HepG2 (cell line): ENCODE data around the gene RMI2. TPM values are rescaled to one million over a fixed set of nuclear protein-coding genes. Genes with fewer than 3 reads are reported as not detected.

Experiments used
- ARNT ChIP-seq: fragments of 450-650 bp; IDR thresholded peaks from 2 replicates; pipeline ENCODE4 v1.6.1; 2017
- CBX1 ChIP-seq: IDR thresholded peaks from one replicate; pipeline ENCODE4 v1.6.1; 2016; ENCODE audit warnings: antibody characterized with exemption, low read depth
- CREB1 ChIP-seq, 2 experiments: fragments of 450-650 bp in 1 of 2; IDR thresholded peaks; 2 replicates each; pipeline ENCODE4 v1.6.1; 2016 to 2017; ENCODE audit warnings: control low read depth in 1 of 2, mild to moderate bottlenecking in 1 of 2, missing compliant biosample characterization in 1 of 2, missing genetic modification characterization in 1 of 2
- FIP1L1 ChIP-seq: fragments of 200-400 bp; formaldehyde crosslinking; IDR thresholded peaks from 2 replicates; pipeline ENCODE4 v1.6.1; 2018; ENCODE audit warnings: low read depth, mild to moderate bottlenecking, low read length, moderate library complexity, borderline replicate concordance; ENCODE audit not compliant: insufficient read depth
- MED8 ChIP-seq: sonication (generic); formaldehyde crosslinking; IDR thresholded peaks from 2 replicates; pipeline ENCODE4 v1.8.1; 2023; ENCODE audit warnings: mild to moderate bottlenecking, missing genetic modification reagents; ENCODE audit not compliant: insufficient replicate concordance
- MYNN ChIP-seq: sonication (generic); formaldehyde crosslinking; IDR thresholded peaks from 2 replicates; pipeline ENCODE4 v1.4.0; 2020; ENCODE audit warnings: mild to moderate bottlenecking, low read depth, missing genetic modification reagents
- SKI ChIP-seq: fragments of 450-650 bp; IDR thresholded peaks from one replicate; pipeline ENCODE4 v1.6.1; 2018; ENCODE audit warnings: mild to moderate bottlenecking; ENCODE audit not compliant: partially characterized antibody
- SMAD3 ChIP-seq: sonication (generic); formaldehyde crosslinking; IDR thresholded peaks from 2 replicates; pipeline ENCODE4 v1.4.0; 2020; ENCODE audit warnings: missing genetic modification reagents
- XBP1 ChIP-seq: sonication (generic); formaldehyde crosslinking; IDR thresholded peaks from 2 replicates; pipeline ENCODE4 v1.5.0; 2020; ENCODE audit warnings: missing genetic modification reagents
- ZNF180 ChIP-seq: sonication (generic); formaldehyde crosslinking; IDR thresholded peaks from 2 replicates; pipeline ENCODE4 v1.4.0; 2020; ENCODE audit warnings: low read depth, missing genetic modification reagents, borderline replicate concordance
- ZNF614 ChIP-seq: IDR thresholded peaks from 2 replicates; pipeline ENCODE4 v1.6.1; 2018; ENCODE audit warnings: missing biosample characterization, missing genetic modification reagents, inconsistent platforms, borderline replicate concordance
- ZNF619 ChIP-seq: sonication (generic); formaldehyde crosslinking; IDR thresholded peaks from 2 replicates; pipeline ENCODE4 v1.4.0; 2020; ENCODE audit warnings: mild to moderate bottlenecking, missing genetic modification reagents
- ZNF83 ChIP-seq: sonication (generic); formaldehyde crosslinking; IDR thresholded peaks from 2 replicates; pipeline ENCODE4 v1.4.0; 2020; ENCODE audit warnings: missing genetic modification reagents, mild to moderate bottlenecking, borderline replicate concordance
- ZNF839 ChIP-seq: sonication (generic); formaldehyde crosslinking; IDR thresholded peaks from 2 replicates; pipeline ENCODE4 v1.4.0; 2020; ENCODE audit warnings: missing genetic modification reagents, mild to moderate bottlenecking, borderline replicate concordance
- polyA plus RNA-seq, 8 experiments: library from polyadenylated mRNA; depleted of rRNA in 3 of 8; stranded (reverse) in 7 of 8; unstranded in 1 of 8; fragments of >200 nt; fragmentation: Illumina TruSeq in 4 of 8; extraction: Trizol in 4 of 8; gene quantifications; 2 replicates each; pipeline versions ENCODE4 v1.2.1 to v1.2.3, GENCODE V29; 2011 to 2016; ENCODE audit warnings: low read depth in 4 of 8, missing spikeins in 1 of 8, mixed read lengths in 1 of 8; ENCODE audit not compliant: insufficient read depth in 1 of 8
- total RNA-seq, 5 experiments: library from RNA; depleted of rRNA; stranded (reverse); fragments of >200 nt; fragmentation: Illumina TruSeq; extraction: Trizol; gene quantifications; 2 replicates each; pipeline ENCODE4 v1.2.3, GENCODE V29; 2016; ENCODE audit warnings: low read depth in 1 of 5
- TF ChIP-seq, protein P1 (sequence below): sonication (generic); formaldehyde crosslinking; IDR thresholded peaks from 2 replicates; pipeline ENCODE4 v1.4.0; 2020; ENCODE audit warnings: missing genetic modification reagents
- TF ChIP-seq, protein P2 (sequence below): sonication (generic); formaldehyde crosslinking; IDR thresholded peaks from 2 replicates; pipeline ENCODE4 v1.8.0; 2022; ENCODE audit warnings: mild to moderate bottlenecking, missing genetic modification reagents, moderate library complexity
- TF ChIP-seq, protein P3 (sequence below): IDR thresholded peaks from 2 replicates; pipeline ENCODE4 v1.6.1; 2016
- TF ChIP-seq, protein P4 (sequence below): sonication (generic); formaldehyde crosslinking; IDR thresholded peaks from 2 replicates; pipeline ENCODE4 v1.4.0; 2020; ENCODE audit warnings: missing genetic modification reagents
- TF ChIP-seq, protein P5 (sequence below): sonication (generic); formaldehyde crosslinking; IDR thresholded peaks from 2 replicates; pipeline ENCODE4 v1.5.0; 2020; ENCODE audit warnings: missing genetic modification reagents
- TF ChIP-seq, protein P6 (sequence below): sonication (generic); formaldehyde crosslinking; IDR thresholded peaks from 2 replicates; pipeline ENCODE4 v1.4.0; 2020; ENCODE audit warnings: missing genetic modification reagents; ENCODE audit errors: not compliant biosample characterization

Gene RMI2
- total and polyA plus RNA-seq, 2 of the 13 experiments (the other 11 are each of a cell fraction or from before 2014, with no cell fraction given) = 24.5 to 55.7 TPM

DNA sequence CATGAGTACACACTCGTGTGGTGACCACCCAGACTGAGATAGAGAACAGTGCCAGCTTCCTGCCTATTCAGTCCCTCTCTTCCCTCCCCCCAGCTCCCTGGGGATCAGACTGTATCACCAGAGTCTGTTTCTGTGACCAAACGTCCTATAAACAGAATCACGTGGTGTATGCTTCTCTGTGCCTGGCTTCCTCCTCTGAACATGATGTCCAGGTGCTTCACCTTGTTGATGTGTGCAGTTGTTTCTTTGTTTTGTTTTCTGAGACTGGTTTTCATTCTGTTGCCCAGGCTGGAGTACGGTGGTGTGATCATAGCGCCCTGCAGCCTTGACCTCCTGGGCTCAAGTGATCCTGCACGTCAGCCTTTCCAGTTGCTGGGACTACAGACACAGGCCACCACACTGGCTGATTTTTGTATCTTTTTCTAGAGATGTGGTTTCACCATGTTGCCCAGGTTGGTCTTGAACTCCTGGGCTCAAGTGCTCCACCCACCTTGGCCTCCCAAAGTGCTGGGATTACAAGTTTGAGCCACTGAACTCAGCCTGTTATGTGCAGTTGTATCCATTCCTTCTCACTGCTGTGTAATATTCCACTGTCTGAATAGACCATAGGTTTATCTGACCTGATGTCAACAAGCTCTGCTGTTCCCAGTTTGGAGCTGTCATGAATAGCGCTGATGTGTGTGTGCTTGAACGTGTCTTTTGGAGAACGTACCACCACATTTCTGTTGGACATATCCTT lies 35.2 kb upstream of the RMI2 start (continued):
- TF ChIP-seq ZNF839 (CRISPR knock-in tag) (no peak), CBX1 (peak; percentile 88), SMAD3 (CRISPR knock-in tag) (no peak), FIP1L1 (no peak), ZNF619 (CRISPR knock-in tag) (no peak), MED8 (CRISPR knock-in tag) (no peak), ZNF83 (CRISPR knock-in tag) (peak; percentile 17; the same call in 1 of the 2 replicates), SKI (peak; percentile 91), ZNF180 (CRISPR knock-in tag) (no peak), XBP1 (CRISPR knock-in tag) (no peak; the same call in 1 of the 2 replicates), CREB1 (IDR thresholded peaks at IDR 0.05) (peak; percentile 76), CREB1 (CRISPR knock-in tag; IDR thresholded peaks at IDR 0.05) (no peak), ARNT (no peak), MYNN (CRISPR knock-in tag) (no peak), ZNF614 (0 out of 2 replicates have a peak, but pooled peaks have one; percentile 57)
- TF ChIP-seq, protein P1, sequence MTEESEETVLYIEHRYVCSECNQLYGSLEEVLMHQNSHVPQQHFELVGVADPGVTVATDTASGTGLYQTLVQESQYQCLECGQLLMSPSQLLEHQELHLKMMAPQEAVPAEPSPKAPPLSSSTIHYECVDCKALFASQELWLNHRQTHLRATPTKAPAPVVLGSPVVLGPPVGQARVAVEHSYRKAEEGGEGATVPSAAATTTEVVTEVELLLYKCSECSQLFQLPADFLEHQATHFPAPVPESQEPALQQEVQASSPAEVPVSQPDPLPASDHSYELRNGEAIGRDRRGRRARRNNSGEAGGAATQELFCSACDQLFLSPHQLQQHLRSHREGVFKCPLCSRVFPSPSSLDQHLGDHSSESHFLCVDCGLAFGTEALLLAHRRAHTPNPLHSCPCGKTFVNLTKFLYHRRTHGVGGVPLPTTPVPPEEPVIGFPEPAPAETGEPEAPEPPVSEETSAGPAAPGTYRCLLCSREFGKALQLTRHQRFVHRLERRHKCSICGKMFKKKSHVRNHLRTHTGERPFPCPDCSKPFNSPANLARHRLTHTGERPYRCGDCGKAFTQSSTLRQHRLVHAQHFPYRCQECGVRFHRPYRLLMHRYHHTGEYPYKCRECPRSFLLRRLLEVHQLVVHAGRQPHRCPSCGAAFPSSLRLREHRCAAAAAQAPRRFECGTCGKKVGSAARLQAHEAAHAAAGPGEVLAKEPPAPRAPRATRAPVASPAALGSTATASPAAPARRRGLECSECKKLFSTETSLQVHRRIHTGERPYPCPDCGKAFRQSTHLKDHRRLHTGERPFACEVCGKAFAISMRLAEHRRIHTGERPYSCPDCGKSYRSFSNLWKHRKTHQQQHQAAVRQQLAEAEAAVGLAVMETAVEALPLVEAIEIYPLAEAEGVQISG = peak; percentile 69
- TF ChIP-seq, protein P2, sequence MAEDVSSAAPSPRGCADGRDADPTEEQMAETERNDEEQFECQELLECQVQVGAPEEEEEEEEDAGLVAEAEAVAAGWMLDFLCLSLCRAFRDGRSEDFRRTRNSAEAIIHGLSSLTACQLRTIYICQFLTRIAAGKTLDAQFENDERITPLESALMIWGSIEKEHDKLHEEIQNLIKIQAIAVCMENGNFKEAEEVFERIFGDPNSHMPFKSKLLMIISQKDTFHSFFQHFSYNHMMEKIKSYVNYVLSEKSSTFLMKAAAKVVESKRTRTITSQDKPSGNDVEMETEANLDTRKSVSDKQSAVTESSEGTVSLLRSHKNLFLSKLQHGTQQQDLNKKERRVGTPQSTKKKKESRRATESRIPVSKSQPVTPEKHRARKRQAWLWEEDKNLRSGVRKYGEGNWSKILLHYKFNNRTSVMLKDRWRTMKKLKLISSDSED = no peak
- TF ChIP-seq, protein P3, sequence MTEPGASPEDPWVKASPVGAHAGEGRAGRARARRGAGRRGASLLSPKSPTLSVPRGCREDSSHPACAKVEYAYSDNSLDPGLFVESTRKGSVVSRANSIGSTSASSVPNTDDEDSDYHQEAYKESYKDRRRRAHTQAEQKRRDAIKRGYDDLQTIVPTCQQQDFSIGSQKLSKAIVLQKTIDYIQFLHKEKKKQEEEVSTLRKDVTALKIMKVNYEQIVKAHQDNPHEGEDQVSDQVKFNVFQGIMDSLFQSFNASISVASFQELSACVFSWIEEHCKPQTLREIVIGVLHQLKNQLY = peak; percentile 91
- TF ChIP-seq, protein P4, sequence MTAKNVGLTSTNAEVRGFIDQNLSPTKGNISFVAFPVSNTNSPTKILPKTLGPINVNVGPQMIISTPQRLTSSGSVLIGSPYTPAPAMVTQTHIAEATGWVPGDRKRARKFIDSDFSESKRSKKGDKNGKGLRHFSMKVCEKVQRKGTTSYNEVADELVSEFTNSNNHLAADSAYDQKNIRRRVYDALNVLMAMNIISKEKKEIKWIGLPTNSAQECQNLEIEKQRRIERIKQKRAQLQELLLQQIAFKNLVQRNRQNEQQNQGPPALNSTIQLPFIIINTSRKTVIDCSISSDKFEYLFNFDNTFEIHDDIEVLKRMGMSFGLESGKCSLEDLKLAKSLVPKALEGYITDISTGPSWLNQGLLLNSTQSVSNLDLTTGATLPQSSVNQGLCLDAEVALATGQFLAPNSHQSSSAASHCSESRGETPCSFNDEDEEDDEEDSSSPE (CRISPR knock-in tag) = no peak; the same call in 1 of the 2 replicates
- TF ChIP-seq, protein P5, sequence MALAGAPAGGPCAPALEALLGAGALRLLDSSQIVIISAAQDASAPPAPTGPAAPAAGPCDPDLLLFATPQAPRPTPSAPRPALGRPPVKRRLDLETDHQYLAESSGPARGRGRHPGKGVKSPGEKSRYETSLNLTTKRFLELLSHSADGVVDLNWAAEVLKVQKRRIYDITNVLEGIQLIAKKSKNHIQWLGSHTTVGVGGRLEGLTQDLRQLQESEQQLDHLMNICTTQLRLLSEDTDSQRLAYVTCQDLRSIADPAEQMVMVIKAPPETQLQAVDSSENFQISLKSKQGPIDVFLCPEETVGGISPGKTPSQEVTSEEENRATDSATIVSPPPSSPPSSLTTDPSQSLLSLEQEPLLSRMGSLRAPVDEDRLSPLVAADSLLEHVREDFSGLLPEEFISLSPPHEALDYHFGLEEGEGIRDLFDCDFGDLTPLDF (CRISPR knock-in tag) = no peak
- TF ChIP-seq, protein P6, sequence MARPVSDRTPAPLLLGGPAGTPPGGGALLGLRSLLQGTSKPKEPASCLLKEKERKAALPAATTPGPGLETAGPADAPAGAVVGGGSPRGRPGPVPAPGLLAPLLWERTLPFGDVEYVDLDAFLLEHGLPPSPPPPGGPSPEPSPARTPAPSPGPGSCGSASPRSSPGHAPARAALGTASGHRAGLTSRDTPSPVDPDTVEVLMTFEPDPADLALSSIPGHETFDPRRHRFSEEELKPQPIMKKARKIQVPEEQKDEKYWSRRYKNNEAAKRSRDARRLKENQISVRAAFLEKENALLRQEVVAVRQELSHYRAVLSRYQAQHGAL (CRISPR knock-in tag) = no peak
